HAP-1 (cell line): ENCODE results near the gene TMEM63C.

Source experiments
- DNase-seq, 2 experiments: peaks; one replicate each; pipeline ENCODE4 v3.0.0-alpha.2; 2016 to 2020; ENCODE audit warnings: low spot score in 2 of 2
- H3K27me3 ChIP-seq: fragments of 250-450 bp; sonication (Bioruptor Pico); 2 replicates; pipeline ENCODE4 v1.5.1; 2020; ENCODE audit warnings: low read depth, mild to moderate bottlenecking, moderate library complexity
- H3K36me3 ChIP-seq: fragments of 250-450 bp; sonication (Bioruptor Pico); replicated peaks from 2 replicates; pipeline ENCODE4 v1.5.1; 2020; ENCODE audit warnings: mild to moderate bottlenecking
- H3K4me1 ChIP-seq: fragments of 250-450 bp; sonication (Bioruptor Pico); 2 replicates; pipeline ENCODE4 v1.5.1; 2020; ENCODE audit warnings: mild to moderate bottlenecking
- H3K4me3 ChIP-seq: fragments of 250-450 bp; sonication (Bioruptor Pico); 2 replicates; pipeline ENCODE4 v1.5.1; 2020; ENCODE audit warnings: mild to moderate bottlenecking, moderate library complexity
- H3K9me3 ChIP-seq: fragments of 250-450 bp; sonication (Bioruptor Pico); 2 replicates; pipeline ENCODE4 v1.5.1; 2020; ENCODE audit warnings: mild to moderate bottlenecking, moderate library complexity
- in situ Hi-C: fragments of 300-500 bp; cut with MboI; formaldehyde crosslinking; loops from 3 replicates; pipeline ENCODE4 v1.14.3; 2020; ENCODE audit warnings: low sequenced_read_pairs, inconsistent platforms, mixed read lengths

TMEM63C gene

GRCh38 chr14:77251870-77252269, 70.3 kb downstream of the TMEM63C start:
- no peak overlapping the region for H3K4me3 ChIP-seq
- no peaks in the 10 kb centered on the region for H3K36me3 ChIP-seq
- no peaks in the 10 kb centered on the region for H3K27me3 ChIP-seq
- no peaks in the 10 kb centered on the region for H3K4me1 ChIP-seq
- H3K9me3 ChIP-seq = no peaks in the 10 kb centered on the region
- in situ Hi-C loops = no loop called here
- no peak for DNase-seq

- no peaks in the 10 kb centered on the region for H3K9me3 ChIP-seq
- H3K4me3 ChIP-seq = no peak overlapping the region
- H3K36me3 ChIP-seq = no peaks in the 10 kb centered on the region
- H3K27me3 ChIP-seq = no peaks in the 10 kb centered on the region
- in situ Hi-C loops = no loop called here
- DNase-seq = no peak
- H3K4me1 ChIP-seq = no peaks in the 10 kb centered on the region
Observed at GRCh38 chr14:77253333-77254190, 72.0 kb downstream of the TMEM63C start.

- no peaks in the 10 kb centered on the region for H3K9me3 ChIP-seq
- no peak for DNase-seq
- in situ Hi-C loops = no loop called here
- H3K4me1 ChIP-seq = no peaks in the 10 kb centered on the region
- no peak overlapping the region for H3K4me3 ChIP-seq
- no peaks in the 10 kb centered on the region for H3K27me3 ChIP-seq
- no peaks in the 10 kb centered on the region for H3K36me3 ChIP-seq
Observed at GRCh38 chr14:77256694-77257093, 75.1 kb downstream of the TMEM63C start.

- DNase-seq = no peak
- in situ Hi-C loops = no loop called here
- no peaks in the 10 kb centered on the region for H3K27me3 ChIP-seq
Observed at GRCh38 chr14:77257700-77258099, 76.1 kb downstream of the TMEM63C start.

GRCh38 chr14:77258566-77258965, 77.0 kb downstream of the TMEM63C start:
- Histone ChIP-seq H3K36me3 (no peaks in the 10 kb centered on the region), H3K9me3 (no peaks in the 10 kb centered on the region), H3K27me3 (no peaks in the 10 kb centered on the region), H3K4me3 (no peak overlapping the region), H3K4me1 (no peaks in the 10 kb centered on the region)
- in situ Hi-C loops = no loop called here
- DNase-seq = no peak

More at GRCh38 chr14:77257700-77258099, 76.1 kb downstream of the TMEM63C start:
- Histone ChIP-seq H3K4me1 (no peaks in the 10 kb centered on the region), H3K36me3 (no peaks in the 10 kb centered on the region), H3K4me3 (no peak overlapping the region), H3K9me3 (no peaks in the 10 kb centered on the region)

- no peaks in the 10 kb centered on the region for H3K27me3 ChIP-seq
- in situ Hi-C loops = no loop called here
- no peaks in the 10 kb centered on the region for H3K4me1 ChIP-seq
- no peak for DNase-seq
- H3K36me3 ChIP-seq = no peaks in the 10 kb centered on the region
- no peak overlapping the region for H3K4me3 ChIP-seq
- no peaks in the 10 kb centered on the region for H3K9me3 ChIP-seq
Observed at GRCh38 chr14:77259025-77259715, 77.6 kb downstream of the TMEM63C start.

GRCh38 chr14:77260199-77260598, 78.6 kb downstream of the TMEM63C start:
- no peak for DNase-seq
- Histone ChIP-seq H3K36me3 (no peaks in the 10 kb centered on the region), H3K4me3 (no peak overlapping the region), H3K9me3 (no peaks in the 10 kb centered on the region), H3K27me3 (no peaks in the 10 kb centered on the region), H3K4me1 (no peaks in the 10 kb centered on the region)
- in situ Hi-C loops = no loop called here

GRCh38 chr14:77260631-77261030, 79.0 kb downstream of the TMEM63C start:
- no peaks in the 10 kb centered on the region for H3K4me1 ChIP-seq
- no peak for DNase-seq
- no peaks in the 10 kb centered on the region for H3K27me3 ChIP-seq
- no peaks in the 10 kb centered on the region for H3K9me3 ChIP-seq
- no peak overlapping the region for H3K4me3 ChIP-seq
- in situ Hi-C loops = no loop called here
- no peaks in the 10 kb centered on the region for H3K36me3 ChIP-seq

- no peaks in the 10 kb centered on the region for H3K9me3 ChIP-seq
- in situ Hi-C loops = no loop called here
- no peaks in the 10 kb centered on the region for H3K4me1 ChIP-seq
- DNase-seq = no peak
- H3K4me3 ChIP-seq = no peak overlapping the region
- no peaks in the 10 kb centered on the region for H3K36me3 ChIP-seq
- peaks cover 10% of the 10 kb centered on the region for H3K27me3 ChIP-seq
Observed at GRCh38 chr14:77264466-77265186, 83.0 kb downstream of the TMEM63C start.

GRCh38 chr14:77265187-77265515, 83.6 kb downstream of the TMEM63C start:
- in situ Hi-C loops = no loop called here
- Histone ChIP-seq H3K9me3 (no peaks in the 10 kb centered on the region), H3K4me1 (no peaks in the 10 kb centered on the region), H3K36me3 (no peaks in the 10 kb centered on the region), H3K27me3 (peaks cover 14% of the 10 kb centered on the region), H3K4me3 (no peak overlapping the region)
- no peak for DNase-seq

- Histone ChIP-seq H3K4me3 (no peak overlapping the region), H3K9me3 (no peaks in the 10 kb centered on the region), H3K27me3 (peaks cover 20% of the 10 kb centered on the region), H3K36me3 (no peaks in the 10 kb centered on the region), H3K4me1 (no peaks in the 10 kb centered on the region)
- no peak for DNase-seq
- in situ Hi-C loops = no loop called here
Observed at GRCh38 chr14:77265561-77266335, 84.2 kb downstream of the TMEM63C start.

- Histone ChIP-seq H3K9me3 (no peaks in the 10 kb centered on the region), H3K4me1 (no peaks in the 10 kb centered on the region), H3K27me3 (peaks cover 20% of the 10 kb centered on the region), H3K36me3 (no peaks in the 10 kb centered on the region), H3K4me3 (no peak overlapping the region)
- DNase-seq = no peak
- in situ Hi-C loops = no loop called here
Observed at GRCh38 chr14:77266336-77266735, 84.7 kb downstream of the TMEM63C start.

GRCh38 chr14:77267937-77268699, 86.5 kb downstream of the TMEM63C start:
- Histone ChIP-seq H3K9me3 (no peaks in the 10 kb centered on the region), H3K27me3 (peaks cover 20% of the 10 kb centered on the region), H3K4me1 (no peaks in the 10 kb centered on the region), H3K4me3 (no peak overlapping the region), H3K36me3 (no peaks in the 10 kb centered on the region)
- in situ Hi-C loops = no loop called here
- no peak for DNase-seq
